Measurements from ENCODE around the gene CEP72. TPM values are rescaled to one million over a fixed set of nuclear protein-coding genes. Genes with fewer than 3 reads are reported as not detected.

CEP72 gene
- total RNA-seq, 6 experiments from 2014 or later = 2.9 to 5.0 (median 4.0) TPM

DNA sequence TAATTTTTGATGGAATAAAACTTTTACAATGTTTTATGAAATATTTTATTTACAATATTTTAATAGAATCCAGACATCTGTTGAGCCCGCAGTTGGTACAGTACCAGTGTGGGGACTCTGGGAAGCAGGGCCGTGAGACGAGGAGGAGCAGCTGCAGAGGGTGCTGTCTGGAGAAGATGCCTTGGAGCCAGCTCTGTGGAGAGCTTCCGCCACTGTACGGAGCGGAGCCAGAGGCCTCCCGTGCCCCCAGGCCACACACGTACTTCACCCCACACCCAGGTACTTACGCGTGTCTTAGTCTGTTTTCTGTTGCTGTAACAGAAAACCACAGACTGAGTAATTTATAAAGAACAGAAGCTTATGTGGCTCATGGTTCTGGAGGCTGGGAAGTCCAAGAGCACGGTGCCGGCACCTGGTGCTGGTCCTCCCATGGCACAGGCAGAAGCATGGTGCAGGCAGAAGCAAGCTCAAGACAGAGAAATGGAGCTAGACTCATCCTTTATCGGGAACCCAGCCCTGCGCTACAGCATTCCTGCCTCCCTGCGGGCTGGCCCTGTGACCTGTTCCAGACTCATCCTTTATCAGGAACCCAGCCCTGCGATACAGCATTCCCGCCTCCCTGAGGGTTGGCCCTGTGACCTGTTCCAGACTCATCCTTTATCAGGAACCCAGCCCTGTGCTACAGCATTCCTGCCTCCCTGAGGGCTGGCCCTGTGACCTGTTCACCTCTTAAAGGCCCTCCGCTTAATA, 23.3 kb downstream of the CEP72 start:
- H3K4me3 Mint-ChIP-seq = no peak overlapping the region
- no peaks in the 10 kb centered on the region for H3K9me3 Mint-ChIP-seq
- no peaks in the 10 kb centered on the region for H3K4me1 Mint-ChIP-seq (ENCODE audit: low read depth)
- DNase-seq = no peak
- H3K36me3 Mint-ChIP-seq (ENCODE audit: low read depth) = peaks cover 25% of the 10 kb centered on the region
- no peak overlapping the region for H3K27ac Mint-ChIP-seq
- H3K27me3 Mint-ChIP-seq (ENCODE audit: insufficient read depth) = peaks cover 1% of the 10 kb centered on the region; the same call in 1 of the 2 replicates
- TF ChIP-seq, protein P1, sequence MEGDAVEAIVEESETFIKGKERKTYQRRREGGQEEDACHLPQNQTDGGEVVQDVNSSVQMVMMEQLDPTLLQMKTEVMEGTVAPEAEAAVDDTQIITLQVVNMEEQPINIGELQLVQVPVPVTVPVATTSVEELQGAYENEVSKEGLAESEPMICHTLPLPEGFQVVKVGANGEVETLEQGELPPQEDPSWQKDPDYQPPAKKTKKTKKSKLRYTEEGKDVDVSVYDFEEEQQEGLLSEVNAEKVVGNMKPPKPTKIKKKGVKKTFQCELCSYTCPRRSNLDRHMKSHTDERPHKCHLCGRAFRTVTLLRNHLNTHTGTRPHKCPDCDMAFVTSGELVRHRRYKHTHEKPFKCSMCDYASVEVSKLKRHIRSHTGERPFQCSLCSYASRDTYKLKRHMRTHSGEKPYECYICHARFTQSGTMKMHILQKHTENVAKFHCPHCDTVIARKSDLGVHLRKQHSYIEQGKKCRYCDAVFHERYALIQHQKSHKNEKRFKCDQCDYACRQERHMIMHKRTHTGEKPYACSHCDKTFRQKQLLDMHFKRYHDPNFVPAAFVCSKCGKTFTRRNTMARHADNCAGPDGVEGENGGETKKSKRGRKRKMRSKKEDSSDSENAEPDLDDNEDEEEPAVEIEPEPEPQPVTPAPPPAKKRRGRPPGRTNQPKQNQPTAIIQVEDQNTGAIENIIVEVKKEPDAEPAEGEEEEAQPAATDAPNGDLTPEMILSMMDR (IDR thresholded peaks at IDR 0.05) = no peak

DNA sequence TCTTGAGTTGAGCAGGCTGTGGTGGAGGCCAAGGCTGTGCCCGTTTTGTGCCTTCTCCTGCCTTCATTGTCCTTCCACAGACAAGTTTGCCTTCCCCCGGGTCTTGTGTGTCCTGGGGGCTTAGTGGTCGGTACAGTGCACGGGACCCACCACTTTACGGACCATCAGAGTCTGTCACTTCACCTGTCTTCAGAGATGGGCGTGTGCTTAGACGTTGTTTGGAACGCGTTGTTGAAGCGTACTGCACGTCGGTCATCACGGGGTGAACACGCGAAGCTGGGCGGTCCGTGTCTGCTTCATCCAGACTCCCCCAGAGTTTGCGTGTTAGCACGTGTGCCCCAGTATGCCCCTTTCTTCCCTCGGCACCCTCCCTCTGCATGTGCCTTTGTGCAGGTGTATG, 24.8 kb downstream of the CEP72 start:
- TF ChIP-seq, protein P1 (IDR thresholded peaks at IDR 0.05) = no peak
- Mint-ChIP-seq H3K36me3 (ENCODE audit: low read depth) (peaks cover 25% of the 10 kb centered on the region), H3K27ac (no peak overlapping the region), H3K4me3 (no peak overlapping the region), H3K27me3 (ENCODE audit: insufficient read depth) (peaks cover 1% of the 10 kb centered on the region; the same call in 1 of the 2 replicates), H3K9me3 (no peaks in the 10 kb centered on the region), H3K4me1 (ENCODE audit: low read depth) (no peaks in the 10 kb centered on the region)
- no peak for DNase-seq

DNA sequence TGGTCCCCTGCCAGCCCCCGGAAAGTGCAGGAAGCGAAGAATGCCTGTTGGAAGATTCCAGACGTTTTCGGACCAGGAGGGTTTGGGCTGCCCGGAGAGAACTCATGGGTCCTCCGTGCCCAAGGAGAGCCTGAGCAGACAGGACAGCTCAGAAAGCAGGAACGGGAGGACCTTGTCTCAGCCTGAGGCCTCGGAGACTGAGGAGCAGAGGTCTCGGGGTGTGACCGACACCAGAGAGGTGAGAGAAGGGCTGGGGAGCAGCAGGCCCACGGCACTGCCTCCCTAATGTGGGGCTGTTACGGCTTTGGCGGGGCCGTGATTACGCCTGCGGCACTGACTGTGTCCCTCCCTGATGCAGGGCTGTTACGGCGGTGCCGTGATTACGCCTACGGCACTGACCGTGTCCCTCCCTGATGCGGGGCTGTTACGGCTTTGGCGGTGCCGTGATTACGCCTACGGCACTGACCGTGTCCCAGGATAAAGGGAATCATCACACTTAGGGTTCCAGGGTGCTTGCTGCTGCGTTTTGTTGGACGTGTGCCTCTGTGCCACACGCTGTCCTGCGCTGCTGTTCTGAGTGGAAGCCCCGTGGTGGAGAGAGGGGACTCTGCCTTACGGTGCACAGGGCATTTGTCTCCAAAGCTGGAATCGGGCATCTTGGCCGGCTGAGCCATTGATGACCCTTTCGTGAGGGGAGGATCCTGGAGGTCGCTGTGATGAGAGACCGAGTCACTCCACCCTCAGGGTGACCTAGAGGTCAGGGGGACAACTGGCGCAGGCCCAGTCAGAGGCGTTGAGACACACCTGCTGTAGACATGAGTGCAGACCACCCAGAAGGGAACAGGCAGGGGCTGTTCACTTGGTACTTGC, 25.7 kb downstream of the CEP72 start:
- H3K27ac Mint-ChIP-seq = no peak overlapping the region
- no peaks in the 10 kb centered on the region for H3K9me3 Mint-ChIP-seq
- H3K36me3 Mint-ChIP-seq (ENCODE audit: low read depth) = peaks cover 25% of the 10 kb centered on the region
- peaks cover 1% of the 10 kb centered on the region; the same call in 1 of the 2 replicates for H3K27me3 Mint-ChIP-seq (ENCODE audit: insufficient read depth)
- DNase-seq = no peak
- H3K4me1 Mint-ChIP-seq (ENCODE audit: low read depth) = no peaks in the 10 kb centered on the region
- no peak overlapping the region for H3K4me3 Mint-ChIP-seq
- TF ChIP-seq, protein P1 (IDR thresholded peaks at IDR 0.05) = no peak

DNA sequence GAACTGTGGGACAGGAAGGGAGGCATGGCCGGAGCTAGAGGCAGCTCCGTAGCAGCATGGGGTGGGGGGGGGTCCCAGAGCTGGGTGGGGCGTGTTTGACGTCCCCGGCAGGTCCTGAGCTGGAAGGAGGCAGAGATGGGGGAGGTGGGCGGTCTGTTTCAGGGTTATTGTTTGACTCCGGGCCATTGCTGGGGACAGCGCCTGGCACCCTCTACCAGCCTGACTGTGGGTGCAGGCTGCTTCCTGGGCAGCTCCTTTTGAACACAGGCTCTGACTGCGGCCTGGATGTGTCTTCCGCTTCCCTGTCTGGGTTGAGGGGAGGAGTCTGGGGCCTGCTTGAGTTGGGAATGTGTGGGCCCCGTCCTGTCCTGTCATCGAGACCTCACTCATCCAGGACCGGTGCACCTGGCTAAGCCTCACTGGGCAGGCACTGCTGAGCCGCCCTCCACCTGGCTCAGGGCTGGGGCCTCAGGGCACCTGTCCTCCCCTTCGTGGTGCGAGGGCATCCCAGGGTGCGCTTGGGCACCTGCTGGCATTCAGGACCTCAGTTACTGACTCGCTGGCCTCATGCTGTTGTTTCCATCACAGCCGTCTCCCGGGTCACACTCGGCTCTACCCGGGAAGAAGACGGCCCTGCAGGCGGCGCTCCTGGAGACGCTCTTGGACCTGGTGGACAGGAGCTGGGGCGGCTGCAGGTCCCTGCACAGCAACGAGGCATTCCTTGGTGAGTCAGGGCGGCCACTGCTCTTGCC, 26.5 kb downstream of the CEP72 start:
- Mint-ChIP-seq H3K4me3 (no peak overlapping the region), H3K9me3 (no peaks in the 10 kb centered on the region), H3K36me3 (ENCODE audit: low read depth) (peaks cover 25% of the 10 kb centered on the region), H3K4me1 (ENCODE audit: low read depth) (no peaks in the 10 kb centered on the region), H3K27ac (no peak overlapping the region), H3K27me3 (ENCODE audit: insufficient read depth) (peaks cover 1% of the 10 kb centered on the region; the same call in 1 of the 2 replicates)
- TF ChIP-seq, protein P1 (IDR thresholded peaks at IDR 0.05) = no peak
- DNase-seq = no peak

DNA sequence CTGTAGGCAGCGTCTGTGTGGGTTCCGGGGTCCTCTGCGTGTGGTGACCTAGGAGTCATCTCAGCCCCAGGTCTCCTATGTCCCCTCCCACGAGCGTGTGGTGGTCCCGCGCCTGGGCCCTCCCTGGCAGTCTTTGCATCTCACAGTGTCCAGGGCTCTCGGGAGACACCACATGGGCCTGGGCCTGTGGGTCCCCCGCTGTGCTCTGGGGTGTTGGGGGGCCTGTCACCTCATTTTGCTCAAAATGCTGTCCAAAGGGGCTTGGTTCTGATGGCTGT, 27.1 kb downstream of the CEP72 start:
- Mint-ChIP-seq H3K9me3 (no peaks in the 10 kb centered on the region), H3K4me3 (no peak overlapping the region), H3K4me1 (ENCODE audit: low read depth) (no peaks in the 10 kb centered on the region), H3K36me3 (ENCODE audit: low read depth) (peaks cover 27% of the 10 kb centered on the region), H3K27ac (no peak overlapping the region), H3K27me3 (ENCODE audit: insufficient read depth) (peaks cover 1% of the 10 kb centered on the region; the same call in 1 of the 2 replicates)
- TF ChIP-seq, protein P1 (IDR thresholded peaks at IDR 0.05) = no peak
- no peak for DNase-seq

Data from HFFc6 (cell line).